Raji (cell line): Measurements from ENCODE around the gene PIP4K2A.

Experiments
- POLR2A ChIP-seq: IDR thresholded peaks from 2 replicates; pipeline ENCODE4 v1.6.1; 2011; ENCODE audit warnings: low read depth, low read length, control low read depth; ENCODE audit not compliant: insufficient read depth

PIP4K2A gene

GRCh38 chr10:22615101-22615500, 99.3 kb downstream of the PIP4K2A start:
- TF ChIP-seq POLR2A, result no peak

GRCh38 chr10:22613011-22613410, 101.4 kb downstream of the PIP4K2A start:
- no peak for TF ChIP-seq POLR2A

- no peak for TF ChIP-seq POLR2A
Observed at GRCh38 chr10:22612318-22612717, 102.1 kb downstream of the PIP4K2A start.

- no peak for TF ChIP-seq POLR2A
Observed at GRCh38 chr10:22611425-22612115, 102.8 kb downstream of the PIP4K2A start.

- TF ChIP-seq POLR2A, result no peak
Observed at GRCh38 chr10:22610610-22611009, 103.8 kb downstream of the PIP4K2A start.

GRCh38 chr10:22609719-22610465, 104.5 kb downstream of the PIP4K2A start:
- TF ChIP-seq POLR2A, result no peak

- TF ChIP-seq POLR2A, result no peak
Observed at GRCh38 chr10:22609251-22609650, 105.1 kb downstream of the PIP4K2A start.

- TF ChIP-seq POLR2A, result no peak
Observed at GRCh38 chr10:22607261-22607660, 107.1 kb downstream of the PIP4K2A start.

- TF ChIP-seq POLR2A, result no peak
Observed at GRCh38 chr10:22606164-22606614, 108.2 kb downstream of the PIP4K2A start.

GRCh38 chr10:22605168-22605567, 109.2 kb downstream of the PIP4K2A start:
- TF ChIP-seq POLR2A, result no peak

- TF ChIP-seq POLR2A, result no peak
Observed at GRCh38 chr10:22604344-22605126, 109.8 kb downstream of the PIP4K2A start.

GRCh38 chr10:22603581-22603980, 110.8 kb downstream of the PIP4K2A start:
- no peak for TF ChIP-seq POLR2A

- TF ChIP-seq POLR2A, result no peak
Observed at GRCh38 chr10:22601618-22602017, 112.8 kb downstream of the PIP4K2A start.

GRCh38 chr10:22599636-22600228, 114.6 kb downstream of the PIP4K2A start:
- no peak for TF ChIP-seq POLR2A

- no peak for TF ChIP-seq POLR2A
Observed at GRCh38 chr10:22599048-22599561, 115.3 kb downstream of the PIP4K2A start.
